IMR-90 (cell line): ENCODE results near the gene CDK17. TPM values are rescaled to one million over a fixed set of nuclear protein-coding genes. Genes with fewer than 3 reads are reported as not detected.

Source experiments
- ATAC-seq: fragments of 200-7000 bp; cut with Tn5 transposase; 2 replicates; pipeline ENCODE4 v1.9.1; 2020; ENCODE audit warnings: low read depth, mild to moderate bottlenecking, moderate library complexity
- BruUV-seq: library from RNA; stranded (reverse); fragments of 400-500 nt; replicated peaks from 2 replicates; lab custom pipeline; 2021; lab: Mats Ljungman, UMichigan
- CTCF ChIA-PET: fragments of 300-600 bp; formaldehyde crosslinking; extraction: SDS; loops from one replicate; lab custom pipeline; 2021; ENCODE audit warnings: antibody characterized with exemption; lab: Yijun Ruan, JAX
- POLR2A ChIA-PET: fragments of 300-600 bp; sonication (Branson Sonifier 250); formaldehyde crosslinking; loops from one replicate; lab custom pipeline; 2022; ENCODE audit warnings: antibody characterized with exemption; ENCODE audit not compliant: unreplicated experiment; lab: Charles Lee
- DNase-seq: peaks from one replicate; pipeline ENCODE4 v3.0.0; 2013
- H2AFZ ChIP-seq: replicated peaks from 2 replicates; pipeline ENCODE3; 2013; ENCODE audit warnings: low read length, mild to moderate bottlenecking; ENCODE audit not compliant: poor library complexity
- H2AK5ac ChIP-seq: 2 replicates; pipeline ENCODE4 v1.6.1; 2013; ENCODE audit warnings: low read depth, low read length, inconsistent platforms
- H2AK9ac ChIP-seq: replicated peaks from 2 replicates; pipeline ENCODE3; 2013; ENCODE audit warnings: mild to moderate bottlenecking, low read depth, low read length, moderate library complexity; ENCODE audit not compliant: poor library complexity
- H2BK120ac ChIP-seq: 2 replicates; pipeline ENCODE4 v1.6.1; 2013; ENCODE audit warnings: low read depth, low read length, inconsistent platforms
- H2BK15ac ChIP-seq: 3 replicates; pipeline ENCODE4 v1.6.1; 2013; ENCODE audit warnings: low read depth, low read length, inconsistent platforms
- H2BK20ac ChIP-seq: 2 replicates; pipeline ENCODE4 v1.6.1; 2013; ENCODE audit warnings: low read depth, mild to moderate bottlenecking, inconsistent platforms, low read length, moderate library complexity
- H2BK5ac ChIP-seq: 2 replicates; pipeline ENCODE4 v1.6.1; 2013; ENCODE audit warnings: mild to moderate bottlenecking, low read depth, low read length, inconsistent platforms; ENCODE audit not compliant: poor library complexity, severe bottlenecking
- H3K14ac ChIP-seq: replicated peaks from 2 replicates; pipeline ENCODE4 v1.6.1; 2013; ENCODE audit warnings: low read depth, low read length, inconsistent platforms
- H3K18ac ChIP-seq: 2 replicates; pipeline ENCODE4 v1.6.1; 2013; ENCODE audit warnings: low read depth, low read length, control low read depth
- H3K23ac ChIP-seq: 2 replicates; pipeline ENCODE4 v1.6.1; 2013; ENCODE audit warnings: low read depth, low read length, inconsistent platforms
- H3K27ac ChIP-seq: 2 replicates; pipeline ENCODE4 v1.5.1; 2013; ENCODE audit warnings: mild to moderate bottlenecking, control low read depth, low read length; ENCODE audit not compliant: insufficient read depth
- H3K27me3 ChIP-seq: 2 replicates; pipeline ENCODE4 v1.6.1; 2013; ENCODE audit warnings: low read length; ENCODE audit not compliant: control insufficient read depth, insufficient read depth
- H3K36me3 ChIP-seq: 2 replicates; pipeline ENCODE4 v1.6.1; 2013; ENCODE audit warnings: low read length, mixed read lengths; ENCODE audit not compliant: control insufficient read depth, insufficient read depth
- H3K4ac ChIP-seq: 2 replicates; pipeline ENCODE4 v1.6.1; 2013; ENCODE audit warnings: low read depth, low read length, inconsistent platforms
- H3K4me1 ChIP-seq: 2 replicates; pipeline ENCODE4 v1.6.1; 2013; ENCODE audit warnings: low read length, mixed read lengths; ENCODE audit not compliant: control insufficient read depth, insufficient read depth
- H3K4me2 ChIP-seq: 2 replicates; pipeline ENCODE4 v1.6.1; 2013; ENCODE audit warnings: low read depth, mild to moderate bottlenecking, control low read depth, low read length, moderate library complexity
- H3K4me3 ChIP-seq: 2 replicates; pipeline ENCODE4 v1.5.1; 2013; ENCODE audit warnings: low read depth, mild to moderate bottlenecking, control low read depth, low read length, moderate library complexity; ENCODE audit not compliant: insufficient read depth
- H3K56ac ChIP-seq: 2 replicates; pipeline ENCODE4 v1.6.1; 2013; ENCODE audit warnings: low read length, inconsistent platforms; ENCODE audit not compliant: insufficient read depth; ENCODE audit errors: extremely low read depth
- H3K79me1 ChIP-seq, 2 experiments: 2 replicates each; pipeline ENCODE4 v1.6.1; 2013; ENCODE audit warnings: low read length in 2 of 2, inconsistent platforms in 1 of 2, low read depth in 1 of 2
- H3K9ac ChIP-seq: 2 replicates; pipeline ENCODE4 v1.6.1; 2013; ENCODE audit warnings: low read depth, low read length, control low read depth
- H3K9me1 ChIP-seq: 2 replicates; pipeline ENCODE4 v1.6.1; 2013; ENCODE audit warnings: low read length, inconsistent platforms; ENCODE audit not compliant: insufficient read depth
- H3K9me3 ChIP-seq: 2 replicates; pipeline ENCODE4 v1.6.1; 2013; ENCODE audit warnings: low read length; ENCODE audit not compliant: control insufficient read depth, insufficient read depth
- H4K20me1 ChIP-seq: 2 replicates; pipeline ENCODE4 v1.6.1; 2013; ENCODE audit warnings: low read length, inconsistent platforms; ENCODE audit not compliant: insufficient read depth
- H4K5ac ChIP-seq: 2 replicates; pipeline ENCODE4 v1.6.1; 2013; ENCODE audit warnings: mild to moderate bottlenecking, low read depth, low read length, control low read depth
- H4K8ac ChIP-seq, 2 experiments: 2 replicates each; pipeline ENCODE4 v1.6.1; 2013; ENCODE audit warnings: low read depth in 2 of 2, low read length in 2 of 2, control low read depth in 1 of 2, inconsistent platforms in 1 of 2
- H4K91ac ChIP-seq: 2 replicates; pipeline ENCODE4 v1.6.1; 2013; ENCODE audit warnings: low read depth, low read length, inconsistent platforms; ENCODE audit not compliant: insufficient read depth
- BHLHE40 ChIP-seq: fragments of 150-350 bp; IDR thresholded peaks from 2 replicates; pipeline ENCODE4 v1.6.1; 2016; ENCODE audit warnings: mild to moderate bottlenecking, low read depth, low read length
- CEBPB ChIP-seq: IDR thresholded peaks from 2 replicates; pipeline ENCODE4 v1.6.1; 2012; ENCODE audit warnings: low read depth, low read length, improper control_type of control experiment
- CHD1 ChIP-seq: IDR thresholded peaks from 2 replicates; pipeline ENCODE4 v1.6.1; 2012; ENCODE audit warnings: low read depth, low read length, improper control_type of control experiment
- CTCF ChIP-seq: conservative IDR thresholded peaks from 2 replicates; pipeline ENCODE4 v1.5.1; 2012; ENCODE audit warnings: mild to moderate bottlenecking, low read depth, low read length, improper control_type of control experiment
- FOS ChIP-seq: fragments of 150-350 bp; IDR thresholded peaks from 2 replicates; pipeline ENCODE4 v1.6.1; 2016; ENCODE audit warnings: low read depth, low read length
- MAFK ChIP-seq: IDR thresholded peaks from 2 replicates; pipeline ENCODE4 v1.6.1; 2012; ENCODE audit warnings: low read depth, low read length, improper control_type of control experiment
- MAZ ChIP-seq: IDR thresholded peaks from 2 replicates; pipeline ENCODE4 v1.6.1; 2012; ENCODE audit warnings: low read depth, mild to moderate bottlenecking, low read length, improper control_type of control experiment, moderate library complexity, borderline replicate concordance
- MXI1 ChIP-seq: IDR thresholded peaks from 2 replicates; pipeline ENCODE4 v1.6.1; 2012; ENCODE audit warnings: low read depth, mild to moderate bottlenecking, low read length, moderate library complexity, borderline replicate concordance
- NFE2L2 ChIP-seq: fragments of 150-350 bp; IDR thresholded peaks from 2 replicates; pipeline ENCODE4 v1.6.1; 2016; ENCODE audit warnings: low read depth, mild to moderate bottlenecking, low read length
- POLR2A ChIP-seq: IDR thresholded peaks from 2 replicates; pipeline ENCODE4 v1.6.1; 2012; ENCODE audit warnings: mild to moderate bottlenecking, low read depth, low read length
- RAD21 ChIP-seq: IDR thresholded peaks from 2 replicates; pipeline ENCODE4 v1.6.1; 2012; ENCODE audit warnings: low read length, improper control_type of control experiment
- RCOR1 ChIP-seq: IDR thresholded peaks from 2 replicates; pipeline ENCODE4 v1.6.1; 2012; ENCODE audit warnings: mild to moderate bottlenecking, low read length, improper control_type of control experiment; ENCODE audit not compliant: insufficient replicate concordance
- RFX5 ChIP-seq: IDR thresholded peaks from 2 replicates; pipeline ENCODE4 v1.8.0; 2012; ENCODE audit warnings: low read depth, mild to moderate bottlenecking, low read length, moderate library complexity
- SMC3 ChIP-seq: fragments of 150-350 bp; IDR thresholded peaks from 2 replicates; pipeline ENCODE4 v1.6.1; 2016; ENCODE audit warnings: low read depth, mild to moderate bottlenecking, antibody characterized with exemption, low read length, moderate library complexity
- WGBS, 2 experiments: methylation state at CpG; one replicate each; pipeline versions ENCODE4 v1.1.5 to v1.1.7; 2013; ENCODE audit warnings: missing lambda C conversion rate in 2 of 2; ENCODE audit not compliant: insufficient read length in 1 of 2; ENCODE audit errors: extremely low coverage in 2 of 2; 5-methylcytosine and 5-hydroxymethylcytosine counted together
- dilution Hi-C: fragments of 300-500 bp; cut with HindIII; formaldehyde crosslinking; loops from one replicate; pipeline ENCODE4 v1.14.3; 2018; ENCODE audit warnings: low sequenced_read_pairs; ENCODE audit not compliant: unreplicated experiment
- in situ Hi-C: fragments of 300-500 bp; cut with MboI; formaldehyde crosslinking; loops from 3 replicates; pipeline ENCODE4 v1.14.3; 2019; ENCODE audit warnings: low sequenced_read_pairs, inconsistent platforms, mixed read lengths
- intact Hi-C: fragments of 100-400 bp; cut with micrococcal nuclease; formaldehyde crosslinking; loops from 2 replicates; pipeline ENCODE4 v1.10.0; 2022
- polyA plus RNA-seq, 3 experiments: library from polyadenylated mRNA; depleted of rRNA; stranded (reverse); fragments of >200 nt; gene quantifications; 2 replicates each; pipeline ENCODE4 v1.2.3, GENCODE V29; 2012; ENCODE audit warnings: low replicate concordance in 1 of 3
- total RNA-seq: library from RNA; depleted of rRNA; stranded (reverse); fragments of >200 nt; gene quantifications from 2 replicates; pipeline ENCODE4 v1.2.3, GENCODE V29; 2012
- TF ChIP-seq, protein P1 (sequence below): fragments of 150-350 bp; IDR thresholded peaks from 2 replicates; pipeline ENCODE4 v1.6.1; 2017; ENCODE audit warnings: mild to moderate bottlenecking, antibody characterized with exemption, low read length, low read depth

CDK17 gene
- total and polyA plus RNA-seq, 2 of the 4 experiments (the other 2 are of a cell fraction) = 14.5 to 50.2 TPM

- no peak overlapping the region for H3K23ac ChIP-seq
- no peak overlapping the region for H3K4me2 ChIP-seq
- H2BK5ac ChIP-seq = no peak overlapping the region
- no peak overlapping the region for H4K91ac ChIP-seq
- no peak overlapping the region for H3K4me3 ChIP-seq
- no peak overlapping the region for H3K18ac ChIP-seq
- H3K36me3 ChIP-seq = peaks cover 24% of the 10 kb centered on the region
- H3K27ac ChIP-seq = no peak overlapping the region
- TF ChIP-seq RAD21 (no peak), MAFK (no peak), CEBPB (no peak), FOS (no peak), MAZ (no peak), POLR2A (no peak), SMC3 (no peak), RCOR1 (no peak), CHD1 (no peak), NFE2L2 (no peak), MXI1 (no peak), BHLHE40 (no peak), RFX5 (no peak), CTCF (no peak)
- TF ChIP-seq, protein P1, sequence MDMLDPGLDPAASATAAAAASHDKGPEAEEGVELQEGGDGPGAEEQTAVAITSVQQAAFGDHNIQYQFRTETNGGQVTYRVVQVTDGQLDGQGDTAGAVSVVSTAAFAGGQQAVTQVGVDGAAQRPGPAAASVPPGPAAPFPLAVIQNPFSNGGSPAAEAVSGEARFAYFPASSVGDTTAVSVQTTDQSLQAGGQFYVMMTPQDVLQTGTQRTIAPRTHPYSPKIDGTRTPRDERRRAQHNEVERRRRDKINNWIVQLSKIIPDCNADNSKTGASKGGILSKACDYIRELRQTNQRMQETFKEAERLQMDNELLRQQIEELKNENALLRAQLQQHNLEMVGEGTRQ = no peak
- ChIA-PET POLR2A (no interaction called here), CTCF (no interaction called here)
- H2AK9ac ChIP-seq = no peak overlapping the region
- H3K9ac ChIP-seq = no peak overlapping the region
- H3K27me3 ChIP-seq = no peaks in the 10 kb centered on the region
- no TSS peak for BruUV-seq
- H3K4me1 ChIP-seq = peaks cover 14% of the 10 kb centered on the region
- no peak overlapping the region for H3K56ac ChIP-seq
- H2BK15ac ChIP-seq = no peak overlapping the region
- WGBS, 2 experiments = 100% methylated on average over 3 of the region's 13 CpGs; no CpG with 5 or more reads in 1 of the 2 experiments
- DNase-seq (no peak), ATAC-seq (no peak)
- no peak overlapping the region for H2AFZ ChIP-seq
- dilution Hi-C loops (no loop called here), in situ Hi-C loops (no loop called here), intact Hi-C loops (no loop called here)
- H2AK5ac ChIP-seq = no peak overlapping the region
- H4K5ac ChIP-seq = no peak overlapping the region
- H3K4ac ChIP-seq = no peak overlapping the region
- peaks cover 28% of the 10 kb centered on the region for H3K9me1 ChIP-seq
- no peak overlapping the region for H3K14ac ChIP-seq
- H4K8ac ChIP-seq = no peak overlapping the region
- H3K9me3 ChIP-seq = no peaks in the 10 kb centered on the region
- H2BK120ac ChIP-seq = no peak overlapping the region
- H4K20me1 ChIP-seq = peaks cover 62% of the 10 kb centered on the region
- H3K79me1 ChIP-seq = peaks cover 43 to 89% of the 10 kb centered on the region in 2 experiments
- no peak overlapping the region for H2BK20ac ChIP-seq
Observed at GRCh38 chr12:96230646-96231045, 169.6 kb downstream of the CDK17 start.
